GM10248 (cell line): Measurements from ENCODE around the gene KDM2A.

Source experiments
- CTCF ChIA-PET: fragments of 300-600 bp; sonication (Branson Sonifier 250); formaldehyde crosslinking; extraction: SDS; loops from one replicate; lab custom pipeline; 2021; ENCODE audit warnings: antibody characterized with exemption; lab: Yijun Ruan, JAX
- POLR2A ChIA-PET: fragments of 350-650 bp; sonication (Branson Sonifier 250); formaldehyde crosslinking; extraction: SDS; loops from one replicate; lab custom pipeline; 2020; ENCODE audit warnings: antibody characterized with exemption; lab: Yijun Ruan, JAX
- DNase-seq: peaks from one replicate; pipeline ENCODE4 v3.0.0; 2012; ENCODE audit errors: extremely low spot score
- CTCF ChIP-seq: IDR thresholded peaks from 2 replicates; pipeline ENCODE4 v1.5.1; 2012; ENCODE audit warnings: mild to moderate bottlenecking, low read depth; ENCODE audit errors: extremely low read depth, missing control alignments, control extremely low read depth

The KDM2A gene

GRCh38 chr11:67306769-67307544, 187.9 kb downstream of the KDM2A start:
- TF ChIP-seq CTCF: no peak

GRCh38 chr11:67307545-67308001, 188.5 kb downstream of the KDM2A start:
- CTCF ChIA-PET: interaction anchor here (1.0 to 3.1 kb wide), 6 partner anchors 10 to 45 kb away, joined by 3 to 16 read pairs (median 4); no protein-coding TSS in a partner anchor
- DNase-seq: no peak
- POLR2A ChIA-PET: interaction anchor here (1.2 kb wide), 1 partner anchor 19 kb away, joined by 3 read pairs; no protein-coding TSS in a partner anchor
- no peak for TF ChIP-seq CTCF

More at GRCh38 chr11:67306769-67307544, 187.9 kb downstream of the KDM2A start:
- no peak for DNase-seq
- CTCF ChIA-PET: interaction anchor here (1.0 to 3.1 kb wide), 3 partner anchors 10 to 45 kb away, joined by 4 to 16 read pairs (median 6); no protein-coding TSS in a partner anchor
- POLR2A ChIA-PET: interaction anchor here (0.6 to 1.2 kb wide), 2 partner anchors 19 to 835 kb away, joined by 3 read pairs; no protein-coding TSS in a partner anchor
